T-helper 9 cell (primary cell): Measurements from ENCODE around the gene ZNF496.

Experiments used
- DNase-seq: peaks from one replicate; pipeline ENCODE4 v3.0.0-alpha.2; 2020

The ZNF496 gene

GRCh38 chr1:247326411-247327130, 5.1 kb downstream of the ZNF496 start:
- DNase-seq, result no peak

- no peak for DNase-seq
Measured at GRCh38 chr1:247324923-247325322, 6.7 kb downstream of the ZNF496 start.

DNA sequence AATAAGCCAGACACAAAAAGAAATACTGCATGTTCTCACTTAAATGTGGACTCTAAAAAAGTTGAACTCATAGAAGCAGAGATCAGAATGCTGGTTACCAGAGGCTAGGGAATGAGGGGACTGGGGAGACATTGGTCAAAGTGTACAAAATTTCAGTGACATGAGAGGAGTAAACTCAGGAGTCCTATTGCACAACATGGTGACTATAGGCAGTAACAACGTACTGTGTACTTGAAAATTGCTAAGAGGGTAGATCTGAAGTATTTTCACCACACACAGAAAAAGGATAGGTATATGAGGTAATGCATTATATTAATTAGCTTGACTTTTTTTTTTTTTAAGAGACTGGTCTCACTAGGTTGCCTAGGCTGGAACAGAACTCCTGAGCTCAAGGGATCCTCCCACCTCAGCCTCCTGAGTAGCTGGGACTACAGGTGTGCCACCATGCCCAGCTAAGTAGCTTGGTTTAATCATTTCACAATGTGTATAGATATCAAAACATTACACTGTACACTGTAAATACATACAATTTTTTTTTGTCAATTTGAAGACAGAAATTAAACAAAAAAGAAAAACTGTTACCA, 7.4 kb downstream of the ZNF496 start:
- no peak for DNase-seq

DNA sequence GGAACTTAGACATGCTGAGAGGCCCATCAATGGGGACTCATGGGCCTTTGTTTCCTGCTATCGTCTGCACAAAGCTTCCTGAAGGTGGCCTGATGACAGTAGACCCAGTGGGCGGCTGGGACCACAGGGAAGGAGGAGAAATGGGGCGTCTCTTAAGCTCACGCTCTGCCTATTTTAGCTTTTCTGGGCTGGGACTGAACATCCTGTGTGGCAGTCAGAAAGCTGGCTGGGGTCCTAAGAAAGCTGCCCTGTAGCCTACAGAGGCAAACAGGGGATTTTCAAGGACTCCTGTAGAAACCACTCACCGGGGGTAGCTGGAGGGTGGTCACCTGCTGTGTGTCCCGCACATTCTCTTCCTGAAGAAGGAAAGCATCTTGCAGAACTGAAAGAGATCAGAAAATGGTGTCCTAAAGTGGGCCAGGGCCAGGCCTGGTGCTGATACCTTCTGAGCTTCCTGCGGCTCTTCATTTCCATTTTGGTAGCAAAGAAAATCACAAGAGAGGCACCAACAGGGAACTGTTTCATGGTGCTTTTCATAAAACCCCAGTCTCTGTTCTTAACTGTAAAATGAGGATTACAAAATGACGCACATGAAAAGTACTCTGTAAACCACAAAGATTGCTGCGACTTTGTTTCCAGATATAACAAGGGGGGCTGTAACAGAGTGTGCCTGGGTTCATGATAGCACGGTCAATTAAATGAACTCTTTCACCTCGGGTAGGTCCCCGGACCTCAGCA, 8.6 kb downstream of the ZNF496 start:
- no peak for DNase-seq

GRCh38 chr1:247322442-247322841, 9.2 kb downstream of the ZNF496 start:
- no peak for DNase-seq

DNA sequence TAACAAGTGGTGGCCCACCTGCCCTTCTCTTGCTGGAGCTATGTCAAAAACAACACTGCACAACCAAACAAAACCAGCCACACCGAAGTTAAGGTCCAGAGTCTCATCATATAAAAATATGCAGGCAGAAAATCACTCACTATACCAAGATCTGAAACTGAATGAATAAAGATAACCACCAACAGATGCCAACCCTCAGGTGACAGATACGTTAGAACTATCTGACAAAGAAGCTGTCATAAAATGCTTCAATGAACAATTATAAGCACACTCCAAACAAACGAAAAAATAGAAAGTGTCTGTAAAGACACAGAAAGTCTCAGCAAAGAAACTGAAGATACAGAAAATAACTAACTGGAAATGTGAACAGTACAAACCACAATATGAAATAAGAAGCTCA, 14.0 kb downstream of the ZNF496 start:
- DNase-seq, result no peak

GRCh38 chr1:247316590-247317197, 15.0 kb downstream of the ZNF496 start:
- DNase-seq, result no peak

DNA sequence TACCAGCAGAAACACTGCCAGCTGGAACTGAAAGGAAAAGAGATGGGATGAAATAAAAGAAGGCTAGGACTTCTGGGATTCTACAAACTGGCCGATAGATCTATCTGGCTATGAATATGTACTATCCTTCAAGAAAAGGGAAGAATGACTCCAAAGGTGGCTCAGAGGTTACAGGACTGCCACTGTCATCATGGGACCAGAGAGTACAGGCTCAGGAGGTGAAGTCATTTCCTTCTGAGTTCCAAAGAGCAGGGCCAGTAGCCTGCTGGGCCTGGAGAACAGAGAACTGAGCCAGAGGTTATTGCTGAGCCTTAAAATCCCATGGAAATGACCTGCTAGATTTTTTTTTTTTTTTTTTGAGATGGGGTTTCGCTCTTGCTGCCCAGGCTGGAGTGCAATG, 27.6 kb downstream of the ZNF496 start:
- DNase-seq, result no peak

- DNase-seq, result no peak
Measured at GRCh38 chr1:247303216-247303615, 28.5 kb downstream of the ZNF496 start.

DNA sequence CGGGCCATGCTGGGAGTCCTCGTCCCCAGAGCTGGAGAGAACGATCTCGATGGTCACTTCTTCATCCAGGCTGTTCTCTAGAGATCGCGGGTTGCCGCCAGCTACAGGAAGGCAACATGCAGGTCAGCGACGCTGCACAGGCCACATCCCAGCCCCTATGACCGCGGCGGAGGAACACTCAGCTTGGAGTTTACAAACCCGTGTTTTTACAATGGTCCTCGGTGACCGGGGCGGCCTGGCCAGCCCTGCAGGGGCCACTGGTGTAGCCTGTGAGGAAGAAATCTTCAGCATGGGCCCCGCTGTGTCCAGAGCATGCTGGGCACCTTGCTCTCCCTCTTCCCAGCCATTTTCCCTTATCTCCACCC, 30.5 kb downstream of the ZNF496 start:
- DNase-seq, result no peak

DNA sequence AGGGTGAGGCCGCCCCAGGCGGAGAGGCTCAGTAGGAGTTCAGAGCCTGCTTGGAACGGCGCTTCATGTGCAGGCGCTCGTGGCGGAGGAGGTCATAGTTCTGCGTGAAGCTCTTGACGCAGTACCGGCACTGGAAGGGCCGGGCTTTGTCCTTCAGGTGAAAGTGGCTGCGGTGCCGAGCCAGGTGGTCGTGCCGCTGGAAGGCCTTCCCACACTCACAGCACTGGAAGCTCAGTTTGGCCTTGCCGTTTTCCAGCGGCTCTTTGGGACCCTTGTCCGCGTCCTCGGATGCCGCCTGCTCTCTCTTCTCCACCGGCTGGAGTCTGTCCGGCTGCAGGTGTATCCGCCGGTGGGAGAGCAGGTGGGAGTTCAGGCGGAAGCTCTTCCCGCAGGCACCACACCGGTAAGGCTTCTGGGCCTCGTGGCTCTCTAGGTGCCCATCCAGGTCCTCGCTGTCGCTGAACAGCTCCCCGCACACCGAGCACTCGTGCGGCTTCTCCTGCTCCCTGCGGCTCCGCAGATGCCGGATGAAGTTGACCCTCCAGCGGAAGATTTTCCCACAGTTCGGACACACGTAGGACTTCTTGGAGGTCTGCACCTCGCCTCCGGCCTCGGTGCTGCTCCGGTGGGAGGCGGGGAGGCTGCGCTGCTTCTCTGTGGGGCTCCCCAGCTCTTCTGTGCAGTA, 31.0 kb downstream of the ZNF496 start:
- DNase-seq, result no peak

- no peak for DNase-seq
Measured at GRCh38 chr1:247299723-247300381, 31.8 kb downstream of the ZNF496 start.

DNA sequence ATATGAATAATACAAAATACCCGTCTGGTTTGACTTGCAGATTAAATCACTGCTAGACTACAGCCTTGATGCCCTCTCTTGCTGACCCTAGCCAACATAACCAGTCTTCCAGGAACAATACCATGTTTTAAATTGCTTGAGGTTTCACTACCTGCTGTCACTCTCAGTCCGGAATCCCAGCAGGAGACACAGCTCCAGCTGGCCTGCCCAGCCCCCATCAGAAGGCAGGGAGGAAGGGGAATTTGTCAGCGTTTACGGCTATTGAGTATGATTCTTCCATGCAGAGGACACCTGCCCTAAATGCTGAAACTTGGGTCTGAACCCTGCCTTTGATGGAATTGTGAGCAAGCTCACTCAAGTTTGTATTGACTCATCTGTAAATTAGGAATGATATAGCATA, 33.0 kb downstream of the ZNF496 start:
- DNase-seq, result no peak

GRCh38 chr1:247298124-247298481, 33.6 kb downstream of the ZNF496 start:
- DNase-seq, result no peak

DNA sequence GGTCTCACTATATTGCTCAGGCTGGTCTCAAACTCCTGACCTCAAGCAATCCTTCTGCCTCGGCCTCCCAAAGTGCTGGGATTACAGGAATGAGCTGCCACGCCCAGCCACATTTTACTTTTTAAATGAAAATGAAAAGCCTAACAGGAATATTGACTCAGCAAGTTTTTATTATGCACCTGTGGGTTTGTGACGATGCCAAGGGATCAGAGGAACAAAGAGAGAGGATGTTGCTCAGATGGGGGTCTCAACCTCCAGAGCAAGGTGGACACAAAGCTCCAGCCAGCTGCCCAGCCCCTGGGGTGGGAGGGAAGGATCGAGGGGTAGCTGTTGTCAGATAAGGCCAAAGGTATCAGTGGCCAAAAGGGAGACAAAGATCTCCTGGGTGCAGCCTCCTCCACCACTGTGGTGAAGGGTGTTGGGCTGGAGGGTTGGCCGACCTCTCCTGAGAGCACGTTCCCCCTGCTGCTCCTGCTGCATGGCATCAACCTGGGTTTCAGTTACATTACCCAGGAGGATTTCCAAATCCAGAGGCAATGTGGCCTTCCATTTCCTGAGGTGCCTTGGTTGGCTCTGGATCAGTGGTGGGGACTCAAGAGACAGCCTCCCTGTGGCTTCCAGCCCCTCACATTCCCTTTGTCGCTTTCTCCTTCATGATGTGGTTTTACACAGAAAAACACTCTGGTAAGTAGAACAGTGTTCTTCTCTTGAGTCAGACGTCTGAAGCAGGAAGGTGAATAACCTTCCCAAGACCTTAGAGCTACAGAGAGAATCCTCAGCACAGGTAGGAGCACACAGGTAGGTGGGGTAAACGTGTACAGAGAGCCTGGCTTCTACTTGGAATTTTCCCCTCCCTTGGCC, 34.2 kb downstream of the ZNF496 start:
- DNase-seq, result no peak

DNA sequence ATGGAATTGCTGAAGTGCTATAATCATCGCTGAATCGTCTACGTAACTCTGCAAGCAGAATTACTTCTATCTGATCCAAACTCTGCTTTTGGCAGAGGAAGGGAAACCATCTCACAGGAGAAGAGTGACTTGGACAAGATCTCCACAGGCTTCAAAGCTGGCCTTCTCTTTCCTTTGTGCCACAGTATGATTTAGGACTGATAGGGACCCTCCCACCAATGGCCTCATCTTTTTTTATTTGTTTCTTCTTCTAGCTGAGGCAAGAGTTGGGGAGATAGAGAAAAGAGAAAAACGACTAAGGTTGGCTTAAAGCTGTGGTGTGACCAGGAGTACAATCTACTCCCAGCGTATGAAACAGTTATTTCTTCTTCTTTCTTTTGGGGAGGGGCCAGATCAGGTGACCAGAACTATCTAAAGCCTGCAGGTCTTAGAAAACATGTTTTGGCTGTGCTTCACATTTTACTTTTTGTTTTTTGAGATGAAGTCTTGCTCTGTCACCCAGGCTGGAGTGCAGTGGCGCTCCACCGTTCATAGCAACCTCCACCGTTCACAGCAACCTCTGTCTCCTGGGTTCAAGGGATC, 35.0 kb downstream of the ZNF496 start:
- no peak for DNase-seq

DNA sequence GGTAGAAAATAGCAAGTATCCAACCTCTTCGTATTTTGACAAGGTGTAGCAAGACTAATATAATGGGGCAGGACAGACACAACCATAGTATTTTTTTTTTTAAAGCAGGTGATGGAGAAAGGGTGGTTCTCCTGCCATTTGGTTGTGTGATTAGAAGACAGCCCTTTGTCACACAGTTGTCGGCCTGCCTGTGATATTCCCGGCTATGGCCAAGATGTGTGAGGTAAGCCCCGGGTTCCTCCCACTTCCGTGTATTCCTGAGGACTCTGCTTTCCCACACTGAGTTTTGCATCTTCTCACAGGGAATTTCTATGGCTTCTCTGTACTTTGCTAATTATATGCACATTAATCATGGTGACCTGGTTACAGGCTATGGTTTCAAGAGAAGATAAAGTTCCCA, 35.9 kb downstream of the ZNF496 start:
- no peak for DNase-seq

- no peak for DNase-seq
Measured at GRCh38 chr1:247295274-247295684, 36.4 kb downstream of the ZNF496 start.

GRCh38 chr1:247294282-247294681, 37.4 kb downstream of the ZNF496 start:
- no peak for DNase-seq

DNA sequence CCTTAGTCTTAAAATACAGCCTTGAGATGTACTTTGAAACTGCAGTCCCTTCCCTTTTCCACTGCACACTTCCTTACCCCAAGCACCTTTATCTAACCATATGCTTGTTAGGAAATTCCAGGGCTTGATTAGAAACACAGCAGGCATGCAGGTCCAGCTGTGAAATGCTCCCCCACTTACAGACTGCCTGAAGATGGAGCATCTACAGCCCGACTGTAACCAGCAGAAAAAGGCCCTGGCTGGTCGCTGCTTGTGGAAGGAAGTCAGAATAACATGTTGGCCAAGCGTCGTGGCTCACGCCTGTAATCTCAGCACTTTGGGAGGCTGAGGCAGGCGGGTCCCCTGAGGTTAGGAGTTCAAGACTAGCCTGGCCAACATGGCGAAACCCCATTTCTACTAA, 38.6 kb downstream of the ZNF496 start:
- DNase-seq, result no peak

- no peak for DNase-seq
Measured at GRCh38 chr1:247291833-247292561, 39.7 kb downstream of the ZNF496 start.
